ENCODE measurements around the gene SRRM2. TPM values are rescaled to one million over a fixed set of nuclear protein-coding genes. Genes with fewer than 3 reads are reported as not detected.

SRRM2 gene
- total and polyA plus RNA-seq, 9 of the 15 experiments (the other 6 are each of a cell fraction or from before 2014, with no cell fraction given) = 26.7 to 563 (median 81.1) TPM

- no peak overlapping the region for H3K4me3 ChIP-seq
- ChIA-PET POLR2A (interaction anchor here (0.6 to 0.7 kb wide), 2 partner anchors 20 to 123 kb away, joined by 3 read pairs; no protein-coding TSS in a partner anchor), CTCF (ENCODE audit: low intra/inter-chr PET ratio) (no interaction called here)
- FAIRE-seq = no peak
- TF ChIP-seq, protein P1, sequence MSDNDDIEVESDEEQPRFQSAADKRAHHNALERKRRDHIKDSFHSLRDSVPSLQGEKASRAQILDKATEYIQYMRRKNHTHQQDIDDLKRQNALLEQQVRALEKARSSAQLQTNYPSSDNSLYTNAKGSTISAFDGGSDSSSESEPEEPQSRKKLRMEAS (CRISPR knock-in tag; IDR thresholded peaks at IDR 0.05) = no peak
- TF ChIP-seq ZNF124 (CRISPR knock-in tag; IDR thresholded peaks at IDR 0.05) = no peak
- TF ChIP-seq CBX3 (IDR thresholded peaks at IDR 0.05; ENCODE audit: borderline replicate concordance in 1 of 2, low read length in 2 of 2) = peak in 1 of 2 experiments; percentile 69; a peak in 1 of 3 replicates
- TF ChIP-seq SAP30 (IDR thresholded peaks at IDR 0.05; ENCODE audit: borderline replicate concordance, insufficient read depth, low read depth, low read length, poor library complexity, severe bottlenecking) = no peak
- TF ChIP-seq TRIM28 (IDR thresholded peaks at IDR 0.05) = peak; percentile 43; the same call in 1 of the 2 replicates
- TF ChIP-seq ELK1 (CRISPR knock-in tag; IDR thresholded peaks at IDR 0.05) = no peak
- TF ChIP-seq, protein P2, sequence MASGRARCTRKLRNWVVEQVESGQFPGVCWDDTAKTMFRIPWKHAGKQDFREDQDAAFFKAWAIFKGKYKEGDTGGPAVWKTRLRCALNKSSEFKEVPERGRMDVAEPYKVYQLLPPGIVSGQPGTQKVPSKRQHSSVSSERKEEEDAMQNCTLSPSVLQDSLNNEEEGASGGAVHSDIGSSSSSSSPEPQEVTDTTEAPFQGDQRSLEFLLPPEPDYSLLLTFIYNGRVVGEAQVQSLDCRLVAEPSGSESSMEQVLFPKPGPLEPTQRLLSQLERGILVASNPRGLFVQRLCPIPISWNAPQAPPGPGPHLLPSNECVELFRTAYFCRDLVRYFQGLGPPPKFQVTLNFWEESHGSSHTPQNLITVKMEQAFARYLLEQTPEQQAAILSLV (tag; IDR thresholded peaks at IDR 0.05) = no peak
- no peak for TF ChIP-seq SMC3 (conservative IDR thresholded peaks at IDR 0.05; ENCODE audit: insufficient read depth, low read depth, low read length)
- TF ChIP-seq GTF2F1 (IDR thresholded peaks at IDR 0.05; ENCODE audit: low read depth, low read length) = no peak
- no peak for TF ChIP-seq LCOR (CRISPR knock-in tag; IDR thresholded peaks at IDR 0.05)
- TF ChIP-seq PYGO2 (tag; IDR thresholded peaks at IDR 0.05) = no peak
- TF ChIP-seq FOXJ2 (tag; IDR thresholded peaks at IDR 0.05) = no peak
- no peak for TF ChIP-seq ID3 (CRISPR knock-in tag; IDR thresholded peaks at IDR 0.05)
- no peak for TF ChIP-seq ID3 (tag; IDR thresholded peaks at IDR 0.05)
- no peaks in the 10 kb centered on the region for H3K9me1 ChIP-seq (ENCODE audit: control insufficient read depth, insufficient read depth, low read length)
- no peaks in the 10 kb centered on the region for H3K79me2 ChIP-seq (ENCODE audit: control insufficient read depth, insufficient read depth, low read length)
- in situ Hi-C loops (cut with MboI) = no loop called here
- no peaks in the 10 kb centered on the region for H4K20me1 ChIP-seq (replicated peaks; ENCODE audit: control insufficient read depth, insufficient read depth, low read length)
- 5% methylated on average over 3 of the region's 3 CpGs for WGBS (ENCODE audit: insufficient coverage, low coverage, missing lambda C conversion rate)
- H3K4me2 ChIP-seq (ENCODE audit: insufficient read depth, low read length) = no peak overlapping the region
- H3K9me3 ChIP-seq (replicated peaks; ENCODE audit: control insufficient read depth, insufficient read depth, low read depth, low read length) = peaks cover 4% of the 10 kb centered on the region; the same call in 1 of the 2 replicates
- intact Hi-C loops (cut with micrococcal nuclease) = no loop called here
- no peak for ATAC-seq
- no peak overlapping the region for H2AFZ ChIP-seq (ENCODE audit: low read depth, low read length)
- H3K27ac ChIP-seq (ENCODE audit: extremely low read depth, low read depth, low read length) = no peak overlapping the region
- no peak overlapping the region for H3K9ac ChIP-seq (ENCODE audit: insufficient read depth in 1 of 2, low read depth in 2 of 2, low read length in 2 of 2)
- DNase-seq (ENCODE audit: extremely low read depth in 1 of 4, low spot score in 3 of 4) = no peak
- no peaks in the 10 kb centered on the region for H3K36me3 ChIP-seq (ENCODE audit: control insufficient read depth, insufficient read depth, low read length)
- peaks cover 0 to 5% of the 10 kb centered on the region in 2 experiments; a peak in 2 of 5 replicates for H3K4me1 ChIP-seq (replicated peaks in 1 of 2; ENCODE audit: control insufficient read depth in 2 of 2, insufficient read depth in 2 of 2, low read length in 2 of 2)
- BruUV-seq (replicated peaks) = no TSS peak
- peaks cover 2 to 37% of the 10 kb centered on the region in 2 experiments; a peak in 4 of 5 replicates for H3K27me3 ChIP-seq (ENCODE audit: control insufficient read depth in 2 of 2, insufficient read depth in 2 of 2, low read length in 2 of 2)
These were observed 51.2 kb downstream of the SRRM2 start for GRCh38 chr16:2803545-2804195.
